Endothelial cell of umbilical vein (primary cell): Measurements from ENCODE around the gene RTN4. TPM values are rescaled to one million over a fixed set of nuclear protein-coding genes. Genes with fewer than 3 reads are reported as not detected.

Source experiments
- BruUV-seq: library from RNA; stranded (reverse); fragments of 400-500 nt; replicated peaks from 2 replicates; lab custom pipeline; 2021; lab: Mats Ljungman, UMichigan
- CTCF ChIA-PET: fragments of 300-600, 350-600 bp; sonication (Branson Sonifier 250); formaldehyde crosslinking; loops from one replicate; lab custom pipeline; 2021; ENCODE audit warnings: antibody characterized with exemption, inconsistent platforms; lab: Charles Lee
- POLR2A ChIA-PET: fragments of 300-600, 350-600 bp; sonication (Branson Sonifier 250); formaldehyde crosslinking; loops from one replicate; lab custom pipeline; 2021; ENCODE audit warnings: antibody characterized with exemption, inconsistent platforms; lab: Charles Lee
- DNase-seq: peaks from one replicate; pipeline ENCODE4 v3.0.0-alpha.2; 2011; ENCODE audit warnings: low read depth, low spot score
- FAIRE-seq: peaks from 2 replicates; lab custom pipeline; 2011; peaks lifted over from hg19 to GRCh38; lab: Jason Lieb, UNC
- H2AFZ ChIP-seq: 2 replicates; pipeline ENCODE4 v1.6.0; 2012; ENCODE audit warnings: low read depth, low read length, control low read depth, inconsistent platforms
- H3K27ac ChIP-seq: 2 replicates; pipeline ENCODE4 v1.5.1; 2011; ENCODE audit warnings: low read depth, mild to moderate bottlenecking, control low read depth, low read length, moderate library complexity; ENCODE audit not compliant: insufficient read depth
- H3K27me3 ChIP-seq, 2 experiments: 2 replicates each; pipeline versions ENCODE4 v1.6.0 to v1.6.1; 2011; ENCODE audit warnings: low read length in 2 of 2, mixed read lengths in 1 of 2; ENCODE audit not compliant: control insufficient read depth in 2 of 2, insufficient read depth in 2 of 2
- H3K36me3 ChIP-seq, 2 experiments: 2 replicates in 1 of 2; 3 replicates in 1 of 2; pipeline ENCODE4 v1.5.1; 2011; ENCODE audit warnings: low read length in 2 of 2, mild to moderate bottlenecking in 1 of 2, moderate library complexity in 1 of 2; ENCODE audit not compliant: control insufficient read depth in 2 of 2, insufficient read depth in 2 of 2; ENCODE audit errors: extremely low read depth in 1 of 2
- H3K4me1 ChIP-seq: 3 replicates; pipeline ENCODE4 v1.5.1; 2011; ENCODE audit warnings: mild to moderate bottlenecking, low read length; ENCODE audit not compliant: control insufficient read depth, insufficient read depth; ENCODE audit errors: extremely low read depth
- H3K4me2 ChIP-seq: 2 replicates; pipeline ENCODE4 v1.6.1; 2011; ENCODE audit warnings: low read length, control low read depth, mixed read lengths; ENCODE audit not compliant: insufficient read depth
- H3K4me3 ChIP-seq, 3 experiments: fragments of 200-600 bp in 1 of 3; sonication (generic), shearing (Covaris generic) in 1 of 3; replicated peaks in 1 of 3; 2 replicates each; pipeline ENCODE4 v1.5.1; 2011 to 2016; ENCODE audit warnings: control low read depth in 3 of 3, low read length in 3 of 3, mild to moderate bottlenecking in 2 of 3, inconsistent platforms in 1 of 3, low read depth in 1 of 3, moderate library complexity in 1 of 3; ENCODE audit not compliant: insufficient read depth in 1 of 3
- H3K79me2 ChIP-seq: 2 replicates; pipeline ENCODE4 v1.6.0; 2012; ENCODE audit warnings: low read length, inconsistent platforms; ENCODE audit not compliant: control insufficient read depth, insufficient read depth
- H3K9ac ChIP-seq: replicated peaks from 2 replicates; pipeline ENCODE3; 2011; ENCODE audit warnings: low read length, control low read depth; ENCODE audit not compliant: insufficient read depth; ENCODE audit errors: extremely low read depth
- H3K9me1 ChIP-seq: replicated peaks from 3 replicates; pipeline ENCODE4 v1.6.0; 2011; ENCODE audit warnings: mild to moderate bottlenecking, low read length; ENCODE audit not compliant: control insufficient read depth, insufficient read depth; ENCODE audit errors: extremely low read depth
- H3K9me3 ChIP-seq: replicated peaks from 2 replicates; pipeline ENCODE4 v1.5.1; 2012; ENCODE audit warnings: low read length, inconsistent platforms; ENCODE audit not compliant: control insufficient read depth, insufficient read depth
- H4K20me1 ChIP-seq: replicated peaks from 2 replicates; pipeline ENCODE3; 2011; ENCODE audit warnings: mild to moderate bottlenecking, low read length; ENCODE audit not compliant: control insufficient read depth, insufficient read depth; ENCODE audit errors: extremely low read depth
- MYC ChIP-seq: IDR thresholded peaks from one replicate; pipeline ENCODE4 v1.6.1; 2011; ENCODE audit warnings: mild to moderate bottlenecking, low read depth, low read length
- POLR2AphosphoS5 ChIP-seq: IDR thresholded peaks from 2 replicates; pipeline ENCODE4 v1.6.1; 2012; ENCODE audit warnings: low read depth, mild to moderate bottlenecking, control low read depth, low read length, moderate library complexity; ENCODE audit not compliant: insufficient read depth
- dilution Hi-C: fragments of 300-500 bp; cut with MboI; formaldehyde crosslinking; loops from one replicate; pipeline ENCODE4 v1.15.0; 2019; ENCODE audit warnings: low sequenced_read_pairs; ENCODE audit not compliant: extremely low pct_ligation_motif_present
- intact Hi-C: fragments of 100-400 bp; cut with micrococcal nuclease; formaldehyde crosslinking; loops from one replicate; pipeline ENCODE4 v1.10.0; 2022
- polyA plus RNA-seq, 4 experiments: library from polyadenylated mRNA; depleted of rRNA in 3 of 4; stranded (reverse) in 3 of 4; unstranded in 1 of 4; fragments of >200 nt; gene quantifications; 2 replicates each; pipeline versions ENCODE4 v1.2.1 to v1.2.3, GENCODE V29; 2011 to 2012; ENCODE audit warnings: missing spikeins in 1 of 4
- total RNA-seq: library from RNA; stranded (reverse); gene quantifications from 2 replicates; pipeline ENCODE4 v1.2.3, GENCODE V29; 2021
- TF ChIP-seq, protein P1 (sequence below), 2 donors: IDR thresholded peaks; 1 replicate in 1 of 2; 2 replicates in 1 of 2; pipeline ENCODE4 v1.5.1; 2011; ENCODE audit warnings: low read length in 2 of 2, mild to moderate bottlenecking in 2 of 2, moderate library complexity in 2 of 2, control low read depth in 1 of 2, inconsistent platforms in 1 of 2, low read depth in 1 of 2; ENCODE audit not compliant: insufficient read depth in 1 of 2; ENCODE audit errors: extremely low read depth in 1 of 2

The RTN4 gene
- total and polyA plus RNA-seq, 2 donors (not counting 3 experiments of a cell fraction or from before 2014, with no cell fraction given) = 253 to 486 TPM

DNA sequence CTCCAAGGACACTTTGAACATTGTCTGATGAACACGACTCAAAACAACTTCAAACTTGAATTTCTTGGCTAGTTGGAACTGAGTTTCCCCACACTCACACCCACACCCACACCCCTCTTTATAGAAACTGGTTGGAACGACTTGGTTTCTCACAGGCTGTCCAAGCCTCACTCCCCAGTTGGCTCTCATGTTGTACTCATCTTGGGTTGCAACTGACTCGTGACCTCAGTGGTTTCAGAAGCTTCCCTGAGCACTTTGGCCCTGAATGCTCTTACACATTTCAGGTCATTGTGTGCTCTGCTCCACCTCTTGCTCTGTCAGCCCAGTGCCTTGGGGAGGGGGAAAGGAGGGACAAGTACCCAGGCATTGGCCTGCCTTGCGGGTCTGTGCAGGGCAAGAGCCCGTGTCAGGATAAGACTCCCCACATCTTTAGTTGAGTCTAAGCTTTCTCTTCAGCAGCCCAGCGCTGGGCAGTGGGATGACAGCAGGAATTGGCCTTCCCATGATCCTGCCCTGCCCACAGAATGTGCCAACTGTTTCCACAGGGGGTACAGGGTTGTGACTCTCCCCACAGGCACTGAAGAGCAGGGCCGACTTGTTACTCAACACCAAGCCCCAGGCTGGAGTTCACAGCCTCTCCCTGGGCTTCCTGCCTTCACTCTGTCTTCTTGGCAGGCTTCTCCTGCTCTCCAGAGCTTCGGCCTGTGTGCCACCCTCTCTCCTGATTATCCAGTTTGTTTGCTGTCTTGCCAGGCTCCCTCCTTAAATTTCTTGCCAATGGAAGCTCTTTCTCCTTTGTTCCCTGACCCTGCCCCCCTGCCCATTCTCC lies 104.6 kb downstream of the RTN4 start:
- FAIRE-seq (no peak), DNase-seq (no peak)
- TF ChIP-seq POLR2AphosphoS5 (no peak), MYC (no peak)
- TF ChIP-seq, protein P1, sequence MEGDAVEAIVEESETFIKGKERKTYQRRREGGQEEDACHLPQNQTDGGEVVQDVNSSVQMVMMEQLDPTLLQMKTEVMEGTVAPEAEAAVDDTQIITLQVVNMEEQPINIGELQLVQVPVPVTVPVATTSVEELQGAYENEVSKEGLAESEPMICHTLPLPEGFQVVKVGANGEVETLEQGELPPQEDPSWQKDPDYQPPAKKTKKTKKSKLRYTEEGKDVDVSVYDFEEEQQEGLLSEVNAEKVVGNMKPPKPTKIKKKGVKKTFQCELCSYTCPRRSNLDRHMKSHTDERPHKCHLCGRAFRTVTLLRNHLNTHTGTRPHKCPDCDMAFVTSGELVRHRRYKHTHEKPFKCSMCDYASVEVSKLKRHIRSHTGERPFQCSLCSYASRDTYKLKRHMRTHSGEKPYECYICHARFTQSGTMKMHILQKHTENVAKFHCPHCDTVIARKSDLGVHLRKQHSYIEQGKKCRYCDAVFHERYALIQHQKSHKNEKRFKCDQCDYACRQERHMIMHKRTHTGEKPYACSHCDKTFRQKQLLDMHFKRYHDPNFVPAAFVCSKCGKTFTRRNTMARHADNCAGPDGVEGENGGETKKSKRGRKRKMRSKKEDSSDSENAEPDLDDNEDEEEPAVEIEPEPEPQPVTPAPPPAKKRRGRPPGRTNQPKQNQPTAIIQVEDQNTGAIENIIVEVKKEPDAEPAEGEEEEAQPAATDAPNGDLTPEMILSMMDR (IDR thresholded peaks at IDR 0.05; ENCODE audit: extremely low read depth in 1 of 2, insufficient read depth in 1 of 2, low read depth in 1 of 2, low read length in 2 of 2) = no peak
- no peak overlapping the region for H3K27ac ChIP-seq
- no peaks in the 10 kb centered on the region for H3K79me2 ChIP-seq
- intact Hi-C loops = no loop called here
- no peaks in the 10 kb centered on the region for H3K36me3 ChIP-seq
- H3K27me3 ChIP-seq = peaks cover 4 to 7% of the 10 kb centered on the region in 2 experiments
- CTCF ChIA-PET = no interaction called here
- POLR2A ChIA-PET = no interaction called here
- H3K9me1 ChIP-seq = no peaks in the 10 kb centered on the region
- BruUV-seq = no TSS peak
- H3K9me3 ChIP-seq = no peaks in the 10 kb centered on the region
- dilution Hi-C loops = no loop called here
- H3K4me3 ChIP-seq = no peak overlapping the region
- no peak overlapping the region for H3K9ac ChIP-seq
- no peak overlapping the region for H3K4me2 ChIP-seq
- H2AFZ ChIP-seq = no peak overlapping the region
- H3K4me1 ChIP-seq = no peaks in the 10 kb centered on the region
- H4K20me1 ChIP-seq = no peaks in the 10 kb centered on the region
